GM19438 (cell line): ENCODE results near the gene TMED6.

Experiments used
- ATAC-seq: cut with Tn5 transposase; IDR thresholded peaks from one replicate; pipeline ENCODE4 v1.9.1; 2021; ENCODE audit warnings: low read depth; ENCODE audit not compliant: unreplicated experiment

TMED6 gene

GRCh38 chr16:69325784-69326171 is 25.8 kb downstream of the TMED6 start:
- ATAC-seq: no peak

- ATAC-seq: no peak
Measured at GRCh38 chr16:69324585-69325253, 26.9 kb downstream of the TMED6 start.

- no peak for ATAC-seq
Measured at GRCh38 chr16:69324013-69324531, 27.5 kb downstream of the TMED6 start.

GRCh38 chr16:69323415-69323814 is 28.2 kb downstream of the TMED6 start:
- no peak for ATAC-seq

GRCh38 chr16:69322343-69322742 is 29.2 kb downstream of the TMED6 start:
- no peak for ATAC-seq

- ATAC-seq: no peak
Measured at GRCh38 chr16:69321080-69321479, 30.5 kb downstream of the TMED6 start.

GRCh38 chr16:69320740-69321073 is 30.9 kb downstream of the TMED6 start:
- ATAC-seq: no peak

GRCh38 chr16:69319826-69320739 is 31.5 kb downstream of the TMED6 start:
- ATAC-seq: no peak

GRCh38 chr16:69319381-69319780 is 32.2 kb downstream of the TMED6 start:
- no peak for ATAC-seq

- ATAC-seq: no peak
Measured at GRCh38 chr16:69318911-69319289, 32.7 kb downstream of the TMED6 start.

GRCh38 chr16:69318177-69318910 is 33.2 kb downstream of the TMED6 start:
- ATAC-seq: no peak

GRCh38 chr16:69316595-69317034 is 35.0 kb downstream of the TMED6 start:
- ATAC-seq: no peak

GRCh38 chr16:69315486-69316311 is 35.9 kb downstream of the TMED6 start:
- ATAC-seq: no peak

GRCh38 chr16:69314534-69314933 is 37.1 kb downstream of the TMED6 start:
- ATAC-seq: no peak

- ATAC-seq: no peak
Measured at GRCh38 chr16:69313469-69313868, 38.1 kb downstream of the TMED6 start.

- peak; percentile 51 for ATAC-seq
Measured at GRCh38 chr16:69311533-69312387, 39.8 kb downstream of the TMED6 start.

GRCh38 chr16:69310653-69311532 is 40.7 kb downstream of the TMED6 start, which contains the start of gene VPS4A:
Gene VPS4A (plus strand): TSS chr16:69311350. CDS start chr16:69311512, 162 bp downstream.
- peak; percentile 93 for ATAC-seq

GRCh38 chr16:69309316-69309715 is 42.3 kb downstream of the TMED6 start:
- ATAC-seq: no peak
